ENCODE measurements around the gene POU5F1.
"Not testable (repeated sequence)": the region's sequence is repeated elsewhere in the genome, so short reads cannot be mapped to it uniquely, and the experiment has no call there.

The POU5F1 gene

GRCh38 chr6:31192431-31193105, 22.1 kb upstream of the POU5F1 start:
- peak in 39 of 56 donors; percentile 4 to 76 (median 30) for DNase-seq

DNA sequence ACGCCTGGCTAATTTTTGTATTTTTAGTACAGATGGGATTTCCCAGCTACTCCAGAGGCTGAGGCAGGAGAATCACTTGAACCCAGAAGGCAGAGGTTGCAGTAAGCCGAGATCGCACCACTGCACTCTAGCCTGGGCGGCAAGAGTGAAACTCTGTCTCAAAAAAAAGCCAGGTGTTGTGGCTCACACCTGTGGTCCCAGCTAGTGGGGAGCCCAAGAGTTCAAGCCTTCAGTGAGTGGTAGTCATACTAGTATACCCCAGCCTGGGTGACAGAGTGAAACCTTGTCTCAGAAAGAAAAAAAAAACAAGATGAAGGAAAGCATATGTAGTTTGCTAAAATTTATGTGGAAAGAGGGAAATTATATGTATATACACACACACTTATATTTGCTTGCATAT, 20.0 kb upstream of the POU5F1 start:
- no peak for DNase-seq

- not testable (repeated sequence) for DNase-seq
Measured at GRCh38 chr6:31189223-31189622, 18.7 kb upstream of the POU5F1 start.

- DNase-seq: no peak
Measured at GRCh38 chr6:31187780-31188194, 17.3 kb upstream of the POU5F1 start.

GRCh38 chr6:31186052-31186734, 15.7 kb upstream of the POU5F1 start:
- peak in 1 of 56 donors; percentile 12 for DNase-seq

DNA sequence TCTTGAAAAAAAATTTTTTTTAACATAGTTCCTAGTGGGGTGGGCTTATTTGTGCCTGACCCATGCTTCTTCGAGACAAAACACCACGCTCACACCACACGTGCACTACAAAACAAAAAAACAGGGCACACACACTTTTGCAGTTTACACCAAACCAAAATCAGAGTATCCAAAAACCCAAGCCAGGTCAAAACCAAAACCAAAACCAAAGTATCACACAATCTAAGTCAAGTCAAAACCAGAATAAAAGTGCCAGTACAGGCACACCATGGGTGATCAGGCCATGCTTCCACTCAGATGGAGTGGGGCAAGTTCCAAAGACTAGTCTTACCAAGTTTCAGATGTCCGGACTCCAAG, 15.2 kb upstream of the POU5F1 start:
- DNase-seq: not testable (repeated sequence)

- not testable (repeated sequence) for DNase-seq
Measured at GRCh38 chr6:31183859-31184258, 13.4 kb upstream of the POU5F1 start.

GRCh38 chr6:31183287-31183686, 12.8 kb upstream of the POU5F1 start:
- not testable (repeated sequence) for DNase-seq

DNA sequence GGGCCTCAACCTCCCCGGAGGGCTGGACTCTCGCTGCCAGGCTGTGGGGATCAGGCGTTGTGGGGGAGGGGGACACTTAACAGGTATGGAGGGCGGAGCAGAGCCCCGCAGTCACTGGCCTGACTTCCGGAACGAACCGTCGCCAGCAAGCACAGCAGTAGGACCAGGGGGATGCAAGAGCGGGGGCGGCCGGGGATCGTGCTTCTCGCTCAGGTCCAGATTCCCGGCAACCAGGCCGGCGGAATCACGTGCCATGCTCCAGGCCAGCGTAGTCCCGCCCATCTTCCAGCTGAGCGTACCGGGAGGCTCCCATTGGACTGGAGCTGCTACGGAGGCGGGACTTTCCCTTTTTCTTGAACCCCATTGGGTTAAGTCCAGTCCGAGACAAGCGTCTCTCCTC, 10.0 kb upstream of the POU5F1 start:
- DNase-seq: peak in 32 of 56 donors; percentile 7 to 72 (median 28)

DNA sequence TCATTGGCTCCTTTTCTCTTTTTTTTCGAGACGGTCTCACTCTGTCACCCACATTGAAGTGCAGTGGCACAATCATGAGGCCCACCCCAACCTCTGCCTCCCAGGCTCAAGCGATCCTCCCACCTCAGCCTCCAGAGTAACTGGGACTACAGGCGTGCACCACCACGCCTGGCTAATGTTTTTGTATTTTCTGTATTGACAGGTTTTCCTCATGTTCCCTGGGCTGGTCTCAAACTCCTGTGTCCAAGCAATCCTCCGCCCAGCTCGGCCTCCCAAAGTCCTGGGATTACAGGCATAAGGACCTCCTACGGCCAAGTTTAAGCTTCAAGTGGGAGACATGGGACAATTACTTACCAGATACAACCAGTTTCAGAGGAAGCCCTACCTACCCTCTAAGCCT, 9.4 kb upstream of the POU5F1 start:
- no peak for DNase-seq

- DNase-seq: no peak
Measured at GRCh38 chr6:31179042-31179386, 8.5 kb upstream of the POU5F1 start.

GRCh38 chr6:31178143-31179041, 7.9 kb upstream of the POU5F1 start:
- DNase-seq: no peak

DNA sequence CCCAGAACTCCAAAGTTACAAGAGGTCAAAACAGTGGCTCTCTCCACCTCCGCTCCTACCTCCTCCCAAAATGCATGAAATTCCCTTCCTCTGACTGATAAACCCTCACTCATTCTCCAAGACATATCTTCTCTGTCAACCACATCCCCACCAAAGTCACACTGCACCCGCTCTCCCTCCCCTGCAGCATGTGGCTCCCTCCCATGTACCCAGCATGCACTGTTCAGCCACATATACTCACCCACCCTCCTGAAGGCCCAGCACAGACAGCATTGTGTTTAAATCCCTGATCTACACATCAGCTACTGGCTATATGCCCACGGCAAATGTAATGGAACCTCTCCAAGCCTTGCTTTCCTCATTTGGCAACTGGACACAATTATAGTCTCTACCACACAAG, 5.5 kb upstream of the POU5F1 start:
- DNase-seq: no peak

DNA sequence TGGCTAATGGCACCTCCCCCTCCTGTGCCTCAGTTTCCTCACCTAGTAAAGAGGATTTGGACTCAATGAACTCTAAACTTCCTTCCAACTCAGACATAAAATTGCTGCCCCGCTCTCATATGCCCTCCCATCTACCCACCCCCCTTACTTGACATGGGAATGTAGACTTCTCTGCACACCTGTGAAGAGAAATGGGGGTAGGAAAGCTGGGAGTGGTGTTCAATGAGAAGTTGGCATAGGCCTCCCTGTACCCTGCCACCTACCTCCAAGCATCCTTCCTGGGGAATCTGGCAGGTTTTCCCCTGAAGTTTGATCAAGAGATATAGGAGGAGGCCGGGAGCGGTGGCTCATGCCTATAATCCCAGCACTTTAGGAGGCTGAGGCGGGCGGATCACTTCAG, 3.9 kb upstream of the POU5F1 start:
- DNase-seq: no peak

DNA sequence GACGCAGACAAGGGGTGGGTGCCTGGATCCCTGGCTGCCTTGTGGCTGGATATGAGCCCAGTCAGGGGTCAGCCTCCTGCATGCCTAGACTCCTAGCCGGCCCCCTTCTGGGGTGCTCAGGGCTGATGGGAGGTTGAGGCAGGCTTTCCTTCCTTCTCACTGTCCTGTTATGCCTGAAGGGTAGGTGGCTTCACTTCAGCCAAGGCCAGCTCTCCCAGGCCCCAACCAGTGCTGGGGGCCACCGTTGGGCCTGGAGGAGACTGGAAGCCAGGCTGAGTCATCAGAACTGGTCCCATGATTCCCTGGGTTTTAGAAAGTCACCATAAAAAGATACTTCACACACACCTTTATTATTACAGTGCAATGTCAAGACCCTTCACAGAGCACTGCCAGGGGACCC, 2.9 kb upstream of the POU5F1 start:
- no peak for DNase-seq

- DNase-seq: no peak
Measured at GRCh38 chr6:31172973-31173384, 2.5 kb upstream of the POU5F1 start.

GRCh38 chr6:31171931-31172905, 1.7 kb upstream of the POU5F1 start:
- DNase-seq: no peak

- DNase-seq: no peak
Measured at GRCh38 chr6:31170987-31171671, 647 bp upstream of the POU5F1 start.

GRCh38 chr6:31169858-31170599, 453 bp downstream of the POU5F1 start:
- DNase-seq: not testable (repeated sequence)

Data from nucleus accumbens (tissue), 56 donors.